ENCODE measurements around the gene PDZK1. TPM values are rescaled to one million over a fixed set of nuclear protein-coding genes. Genes with fewer than 3 reads are reported as not detected.
A peak's percentile ranks its signal among the peaks of the same experiment; 100 is the strongest.
"Not testable (repeated sequence)": the region's sequence is repeated elsewhere in the genome, so short reads cannot be mapped to it uniquely, and the experiment has no call there.

PDZK1 gene
- total RNA-seq, 4 donors from 2014 or later = 25.6 to 251 (median 205) TPM

- H3K27me3 ChIP-seq = no peaks in the 10 kb centered on the region
- no peaks in the 10 kb centered on the region for H3K9me3 ChIP-seq
- peaks cover 3 to 27% (median 8%) of the 10 kb centered on the region in 4 donors for H3K4me1 ChIP-seq
- peak; percentile 54 to 87 (median 81) for DNase-seq
- H3K36me3 ChIP-seq = no peaks in the 10 kb centered on the region
- no peak for TF ChIP-seq POLR2A (IDR thresholded peaks at IDR 0.05)
- TF ChIP-seq CTCF (IDR thresholded peaks at IDR 0.05) = peak; percentile 84 to 98 (median 88)
- H3K4me3 ChIP-seq = peak overlapping the region; percentile 28 to 51 (median 37)
- H3K27ac ChIP-seq = peak overlapping the region; percentile 8 to 67 (median 32)
Measured at GRCh38 chr1:145720878-145721671, 13.9 kb upstream of the PDZK1 start.

- Histone ChIP-seq H3K4me1 (peaks cover 3 to 27% (median 8%) of the 10 kb centered on the region in 4 donors), H3K9me3 (no peaks in the 10 kb centered on the region), H3K36me3 (no peaks in the 10 kb centered on the region), H3K4me3 (peak overlapping the region in 3 of 4 donors; percentile 28 to 51 (median 41)), H3K27ac (peak overlapping the region; percentile 8 to 67 (median 32)), H3K27me3 (no peaks in the 10 kb centered on the region)
- TF ChIP-seq CTCF (IDR thresholded peaks at IDR 0.05) = no peak
- TF ChIP-seq POLR2A (IDR thresholded peaks at IDR 0.05) = no peak
- no peak for DNase-seq
Measured at GRCh38 chr1:145720556-145720877, 13.3 kb upstream of the PDZK1 start.

GRCh38 chr1:145719230-145720079 lies 12.3 kb upstream of the PDZK1 start, which contains the start of gene CD160:
Gene CD160 (plus strand): TSS chr1:145719499. CDS start chr1:145728328, 8,829 bp downstream.
- no peaks in the 10 kb centered on the region for H3K27me3 ChIP-seq
- peak within 1 kb of the TSS in 2 of 4 donors; percentile 9 to 41 for H3K4me3 ChIP-seq

DNA sequence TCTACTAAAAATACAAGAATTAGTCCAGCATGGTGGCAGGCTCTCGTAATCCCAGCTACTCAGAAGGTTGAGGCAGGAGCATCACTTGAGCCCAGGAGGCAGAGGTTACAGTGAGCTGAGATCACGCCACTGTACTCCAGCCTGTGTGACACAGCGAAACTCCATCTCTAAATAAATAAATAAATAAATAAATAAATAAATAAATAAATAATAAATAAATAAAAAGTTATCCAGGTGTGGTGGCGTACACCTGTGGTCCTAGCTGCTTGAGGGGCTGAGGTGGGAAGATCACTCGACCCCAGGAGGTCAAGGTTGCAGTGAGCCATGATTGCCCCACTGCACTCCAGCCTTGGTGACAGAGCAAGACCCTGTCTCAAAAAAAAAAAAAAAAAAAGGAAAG lies 11.3 kb upstream of the PDZK1 start:
- H3K36me3 ChIP-seq, H3K4me3 ChIP-seq, H3K9me3 ChIP-seq: not testable (repeated sequence)

More at GRCh38 chr1:145719230-145720079, 12.3 kb upstream of the PDZK1 start, which contains the start of gene CD160:
- Histone ChIP-seq H3K4me1 (peaks cover 3 to 27% (median 8%) of the 10 kb centered on the region in 4 donors), H3K27ac (peak within 1 kb of the TSS in 3 of 4 donors; percentile 20 to 67 (median 43)), H3K36me3 (no peaks in the 10 kb centered on the region), H3K9me3 (no peaks in the 10 kb centered on the region)
- DNase-seq = no peak
- no peak for TF ChIP-seq CTCF (IDR thresholded peaks at IDR 0.05)
- no peak for TF ChIP-seq POLR2A (IDR thresholded peaks at IDR 0.05)

DNA sequence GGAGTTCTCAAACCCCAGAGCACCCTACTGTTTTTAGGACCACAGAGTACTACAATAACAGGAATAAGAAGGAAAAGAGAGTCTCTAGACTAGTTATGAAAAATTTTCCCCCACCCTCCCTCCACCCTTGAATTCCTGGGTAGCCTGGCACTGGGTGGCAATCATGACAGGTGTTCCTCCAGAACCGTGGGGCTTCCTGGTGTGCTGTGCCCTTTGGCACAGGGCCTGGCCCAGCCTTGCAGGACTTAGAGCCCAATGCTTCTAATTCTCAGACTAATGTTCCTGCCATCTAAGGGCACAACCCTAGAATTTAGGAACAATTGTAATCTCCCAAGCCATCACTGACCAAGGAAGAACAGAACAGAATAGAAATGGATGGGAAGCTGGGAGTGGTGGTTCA lies 10.7 kb upstream of the PDZK1 start:
- TF ChIP-seq POLR2A (IDR thresholded peaks at IDR 0.05) (no peak), CTCF (IDR thresholded peaks at IDR 0.05) (no peak)
- Histone ChIP-seq H3K4me1 (peaks cover 3 to 27% (median 8%) of the 10 kb centered on the region in 4 donors), H3K36me3 (no peaks in the 10 kb centered on the region), H3K9me3 (no peaks in the 10 kb centered on the region), H3K4me3 (no peak overlapping the region), H3K27me3 (no peaks in the 10 kb centered on the region), H3K27ac (peak overlapping the region in 1 of 4 donors; percentile 46)
- DNase-seq = no peak

More for the DNA sequence above, 11.3 kb upstream of the PDZK1 start:
- Histone ChIP-seq H3K4me1 (peaks cover 3 to 27% (median 8%) of the 10 kb centered on the region in 4 donors), H3K27ac (peak overlapping the region in 1 of 4 donors; percentile 46)
- DNase-seq, H3K27me3 ChIP-seq: not testable (repeated sequence)
